ENCODE results near the gene OR4N2. TPM values are rescaled to one million over a fixed set of nuclear protein-coding genes. Genes with fewer than 3 reads are reported as not detected.
A peak's percentile ranks its signal among the peaks of the same experiment; 100 is the strongest.

OR4N2 gene
- total RNA-seq, 1 donor from 2014 or later: not detected

GRCh38 chr14:19873178-19873577, 69.6 kb downstream of the OR4N2 start:
- H3K4me1 ChIP-seq: no peaks in the 10 kb centered on the region
- H3K4me3 ChIP-seq: no peak overlapping the region
- no peaks in the 10 kb centered on the region for H3K9me3 ChIP-seq
- H3K27ac ChIP-seq: no peak overlapping the region
- H3K36me3 ChIP-seq: no peaks in the 10 kb centered on the region
- TF ChIP-seq, protein P1, sequence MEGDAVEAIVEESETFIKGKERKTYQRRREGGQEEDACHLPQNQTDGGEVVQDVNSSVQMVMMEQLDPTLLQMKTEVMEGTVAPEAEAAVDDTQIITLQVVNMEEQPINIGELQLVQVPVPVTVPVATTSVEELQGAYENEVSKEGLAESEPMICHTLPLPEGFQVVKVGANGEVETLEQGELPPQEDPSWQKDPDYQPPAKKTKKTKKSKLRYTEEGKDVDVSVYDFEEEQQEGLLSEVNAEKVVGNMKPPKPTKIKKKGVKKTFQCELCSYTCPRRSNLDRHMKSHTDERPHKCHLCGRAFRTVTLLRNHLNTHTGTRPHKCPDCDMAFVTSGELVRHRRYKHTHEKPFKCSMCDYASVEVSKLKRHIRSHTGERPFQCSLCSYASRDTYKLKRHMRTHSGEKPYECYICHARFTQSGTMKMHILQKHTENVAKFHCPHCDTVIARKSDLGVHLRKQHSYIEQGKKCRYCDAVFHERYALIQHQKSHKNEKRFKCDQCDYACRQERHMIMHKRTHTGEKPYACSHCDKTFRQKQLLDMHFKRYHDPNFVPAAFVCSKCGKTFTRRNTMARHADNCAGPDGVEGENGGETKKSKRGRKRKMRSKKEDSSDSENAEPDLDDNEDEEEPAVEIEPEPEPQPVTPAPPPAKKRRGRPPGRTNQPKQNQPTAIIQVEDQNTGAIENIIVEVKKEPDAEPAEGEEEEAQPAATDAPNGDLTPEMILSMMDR (IDR thresholded peaks at IDR 0.05): no peak
- no peaks in the 10 kb centered on the region for H3K27me3 ChIP-seq
- intact Hi-C loops (cut with DNase I): no loop called here
- no peak for DNase-seq (ENCODE audit: low spot score in 2 of 2)

DNA sequence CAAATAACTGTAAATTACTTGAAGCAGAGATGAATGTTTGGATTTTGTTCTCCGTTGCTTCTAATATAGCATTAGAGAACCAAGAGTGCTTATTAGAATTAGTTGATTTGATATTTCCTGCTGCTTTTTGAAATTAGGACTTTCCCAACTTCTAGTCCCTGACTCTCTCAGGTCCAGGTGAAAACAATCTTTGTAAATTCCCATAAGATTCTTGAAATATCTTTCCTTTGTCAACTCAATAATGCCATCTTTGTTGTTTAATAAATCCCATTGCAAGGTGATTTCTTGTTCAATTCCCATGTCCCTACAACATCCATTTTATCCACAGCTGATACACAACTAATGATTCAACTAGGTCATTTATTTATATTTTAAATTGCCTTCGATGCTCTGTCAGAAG, 71.3 kb downstream of the OR4N2 start, which contains the start of gene OR4K2:
TSS of gene OR4K2 (plus strand) at position 301 of the 400 bp plus-strand sequence. CDS start 1,126 bp downstream, outside the sequence.
- no peaks in the 10 kb centered on the region for H3K27me3 ChIP-seq
- intact Hi-C loops (cut with DNase I): no loop called here
- H3K4me1 ChIP-seq: no peaks in the 10 kb centered on the region
- H3K9me3 ChIP-seq: no peaks in the 10 kb centered on the region
- TF ChIP-seq, protein P1 (IDR thresholded peaks at IDR 0.05): no peak
- no peak for DNase-seq (ENCODE audit: low spot score in 2 of 2)
- H3K4me3 ChIP-seq: no peak within 1 kb of the TSS
- H3K36me3 ChIP-seq: no peaks in the 10 kb centered on the region
- no peak within 1 kb of the TSS for H3K27ac ChIP-seq

- no peak for DNase-seq (ENCODE audit: low spot score in 2 of 2)
- no peaks in the 10 kb centered on the region for H3K27me3 ChIP-seq
- intact Hi-C loops (cut with DNase I): no loop called here
- no peak overlapping the region for H3K27ac ChIP-seq
- no peaks in the 10 kb centered on the region for H3K9me3 ChIP-seq
- no peaks in the 10 kb centered on the region for H3K36me3 ChIP-seq
- TF ChIP-seq, protein P1 (IDR thresholded peaks at IDR 0.05): peak in 1 of 3 experiments; percentile 25
- no peak overlapping the region for H3K4me3 ChIP-seq
- no peaks in the 10 kb centered on the region for H3K4me1 ChIP-seq
Observed at GRCh38 chr14:19878029-19878642, 74.6 kb downstream of the OR4N2 start.

Other genes with a start within 250 kb of the OR4N2 start
- gene OR11H2, start 89.9 kb upstream of the OR4N2 start, total RNA-seq: not detected
- not detected for gene OR4Q3, start 60.2 kb upstream of the OR4N2 start, total RNA-seq
- not detected for gene OR4M1, start 30.3 kb upstream of the OR4N2 start, total RNA-seq
- not detected for gene OR4K2, start 71.4 kb downstream of the OR4N2 start, total RNA-seq
- gene OR4K5, start 116.8 kb downstream of the OR4N2 start, total RNA-seq: not detected
- not detected for gene OR4K1, start 127.1 kb downstream of the OR4N2 start, total RNA-seq
- not detected for gene OR4K15, start 171.8 kb downstream of the OR4N2 start, total RNA-seq
- not detected for gene OR4Q2, start 198.4 kb downstream of the OR4N2 start, total RNA-seq
- not detected for gene OR4K14, start 215.5 kb downstream of the OR4N2 start, total RNA-seq
- not detected for gene OR4K13, start 232.3 kb downstream of the OR4N2 start, total RNA-seq

All from ascending aorta (tissue), 2 donors.